PFSK-1 (cell line): ENCODE results near the gene XRCC1.

Source experiments
- FOXP2 ChIP-seq: optimal IDR thresholded peaks from 2 replicates; pipeline ENCODE3; 2011; ENCODE audit warnings: borderline replicate concordance, control low read depth, inconsistent platforms; ENCODE audit not compliant: insufficient read depth; ENCODE audit errors: extremely low read length, extremely low read depth
- POLR2AphosphoS5 ChIP-seq: IDR thresholded peaks from 2 replicates; pipeline ENCODE4 v1.6.1; 2012; ENCODE audit warnings: low read depth, mild to moderate bottlenecking, control low read depth, low read length, moderate library complexity
- REST ChIP-seq, 2 experiments: IDR thresholded peaks; 2 replicates each; pipeline versions ENCODE4 v1.6.1 to v1.8.0; 2011 to 2012; ENCODE audit warnings: low read depth in 2 of 2, low read length in 2 of 2, control low read depth in 1 of 2, inconsistent platforms in 1 of 2, mild to moderate bottlenecking in 1 of 2, moderate library complexity in 1 of 2; ENCODE audit not compliant: insufficient read depth in 1 of 2
- SIN3A ChIP-seq: IDR thresholded peaks from 2 replicates; pipeline ENCODE4 v1.6.1; 2012; ENCODE audit warnings: mild to moderate bottlenecking, low read length, moderate library complexity, borderline replicate concordance; ENCODE audit not compliant: insufficient read depth
- TAF1 ChIP-seq: IDR thresholded peaks from 2 replicates; pipeline ENCODE4 v1.6.1; 2012; ENCODE audit warnings: low read length, control low read depth, borderline replicate concordance; ENCODE audit not compliant: insufficient read depth

Gene XRCC1

GRCh38 chr19:43584484-43584883 lies 9.2 kb upstream of the XRCC1 start:
- TF ChIP-seq REST (IDR thresholded peaks at IDR 0.05; ENCODE audit: insufficient read depth in 1 of 2, low read depth in 2 of 2, low read length in 2 of 2) (no peak), TAF1 (no peak), FOXP2 (no peak)

- no peak for TF ChIP-seq POLR2AphosphoS5
- TF ChIP-seq FOXP2: no peak
- TF ChIP-seq SIN3A: no peak
- no peak for TF ChIP-seq TAF1
- TF ChIP-seq REST (IDR thresholded peaks at IDR 0.05; ENCODE audit: insufficient read depth in 1 of 2, low read depth in 2 of 2, low read length in 2 of 2): no peak
Observed at GRCh38 chr19:43582495-43582894, 7.2 kb upstream of the XRCC1 start.

- TF ChIP-seq SIN3A (no peak), FOXP2 (no peak), TAF1 (no peak)
Observed at GRCh38 chr19:43581467-43581866, 6.1 kb upstream of the XRCC1 start.

GRCh38 chr19:43578787-43579186 lies 3.5 kb upstream of the XRCC1 start:
- TF ChIP-seq SIN3A (no peak), REST (IDR thresholded peaks at IDR 0.05; ENCODE audit: insufficient read depth in 1 of 2, low read depth in 2 of 2, low read length in 2 of 2) (no peak), POLR2AphosphoS5 (no peak), TAF1 (no peak), FOXP2 (no peak)

- TF ChIP-seq REST (IDR thresholded peaks at IDR 0.05; ENCODE audit: insufficient read depth in 1 of 2, low read depth in 2 of 2, low read length in 2 of 2): no peak
- TF ChIP-seq SIN3A: no peak
- TF ChIP-seq TAF1: no peak
Observed at GRCh38 chr19:43575955-43576878, 890 bp upstream of the XRCC1 start.
